Caco-2 (cell line): ENCODE results near the gene TEPSIN. TPM values are rescaled to one million over a fixed set of nuclear protein-coding genes. Genes with fewer than 3 reads are reported as not detected.

Source experiments
- BruUV-seq: library from RNA; stranded (reverse); fragments of 400-500 nt; replicated peaks from 2 replicates; lab custom pipeline; 2021; lab: Mats Ljungman, UMichigan
- CTCF ChIA-PET: fragments of 300-600 bp; sonication (Branson Sonifier 250); formaldehyde crosslinking; loops from one replicate; lab custom pipeline; 2022; ENCODE audit warnings: antibody characterized with exemption; lab: Charles Lee
- POLR2A ChIA-PET: fragments of 300-600 bp; sonication (Branson Sonifier 250); formaldehyde crosslinking; loops from one replicate; lab custom pipeline; 2022; ENCODE audit warnings: antibody characterized with exemption; lab: Charles Lee
- DNase-seq, 2 experiments: peaks; one replicate each; pipeline versions ENCODE4 v3.0.0 to v3.0.0-alpha.2; 2020 to 2022
- H3K27me3 ChIP-seq: replicated peaks from 2 replicates; pipeline ENCODE4 v1.6.0; 2011; ENCODE audit warnings: low read length; ENCODE audit not compliant: control insufficient read depth, insufficient read depth
- H3K36me3 ChIP-seq: 2 replicates; pipeline ENCODE4 v1.5.1; 2011; ENCODE audit warnings: low read length; ENCODE audit not compliant: control insufficient read depth, insufficient read depth
- H3K4me1 ChIP-seq: fragments of 250-450 bp; sonication (Bioruptor Pico); 2 replicates; pipeline ENCODE4 v1.5.1; 2020; ENCODE audit warnings: mild to moderate bottlenecking
- H3K4me3 ChIP-seq: 2 replicates; pipeline ENCODE4 v1.5.1; 2011; ENCODE audit warnings: low read depth, mild to moderate bottlenecking, control low read depth, low read length
- H3K9me3 ChIP-seq: fragments of 250-450 bp; sonication (Bioruptor Pico); 2 replicates; pipeline ENCODE4 v1.5.1; 2020; ENCODE audit warnings: mild to moderate bottlenecking, moderate library complexity
- H3K27ac Mint-ChIP-seq: one replicate; pipeline ENCODE4 v1.8.0; 2022; ENCODE audit warnings: mixed read lengths; ENCODE audit not compliant: unreplicated experiment
- H3K27me3 Mint-ChIP-seq: one replicate; pipeline ENCODE4 v1.8.0; 2022; ENCODE audit warnings: mixed read lengths; ENCODE audit not compliant: insufficient read depth, unreplicated experiment
- H3K36me3 Mint-ChIP-seq: one replicate; pipeline ENCODE4 v1.8.0; 2022; ENCODE audit warnings: mild to moderate bottlenecking, mixed read lengths; ENCODE audit not compliant: insufficient read depth, unreplicated experiment
- H3K4me1 Mint-ChIP-seq: one replicate; pipeline ENCODE4 v1.8.0; 2022; ENCODE audit warnings: low read depth, mixed read lengths; ENCODE audit not compliant: unreplicated experiment
- H3K4me3 Mint-ChIP-seq: one replicate; pipeline ENCODE4 v1.8.0; 2022; ENCODE audit warnings: mild to moderate bottlenecking, moderate library complexity, mixed read lengths; ENCODE audit not compliant: unreplicated experiment
- H3K9me3 Mint-ChIP-seq: one replicate; pipeline ENCODE4 v1.8.0; 2022; ENCODE audit warnings: mixed read lengths; ENCODE audit not compliant: unreplicated experiment
- intact Hi-C: fragments of 100-400 bp; cut with micrococcal nuclease; formaldehyde crosslinking; loops from one replicate; pipeline ENCODE4 v1.10.0; 2022; ENCODE audit not compliant: unreplicated experiment
- total RNA-seq: library from RNA; stranded (reverse); gene quantifications from 2 replicates; pipeline ENCODE4 v1.2.3, GENCODE V29; 2022
- TF ChIP-seq, protein P1 (sequence below), 2 experiments: fragments of 200-600 bp in 1 of 2; IDR thresholded peaks; 1 replicate in 1 of 2; 2 replicates in 1 of 2; pipeline versions ENCODE4 v1.5.1 to v1.8.0; 2011 to 2022; ENCODE audit warnings: antibody characterized with exemption in 1 of 2, control low read depth in 1 of 2, inconsistent platforms in 1 of 2, low read depth in 1 of 2, low read length in 1 of 2, mild to moderate bottlenecking in 1 of 2, moderate library complexity in 1 of 2; ENCODE audit not compliant: insufficient read depth in 1 of 2, severe bottlenecking in 1 of 2, unreplicated experiment in 1 of 2

Gene TEPSIN
- total RNA-seq, 1 experiment from 2014 or later, result 40.3 TPM

DNA sequence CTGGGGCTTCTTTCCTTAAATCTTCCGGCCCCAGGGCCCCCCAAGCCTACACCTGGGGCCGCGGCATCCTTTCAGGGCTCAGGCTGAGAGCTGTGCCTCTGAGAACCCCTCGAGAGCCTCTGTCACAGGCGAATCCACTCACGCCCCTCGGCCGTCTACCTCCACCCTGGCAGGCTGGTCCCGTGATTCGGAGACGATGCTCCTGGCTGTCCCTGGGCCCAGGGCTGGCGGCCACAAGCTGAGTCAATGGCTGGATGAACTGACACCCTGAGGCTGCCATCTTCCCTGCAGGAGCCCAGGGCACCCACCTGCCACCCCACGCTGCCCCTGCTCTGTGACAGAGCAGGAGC is 4.4 kb downstream of the TEPSIN start:
- peaks cover 31% of the 10 kb centered on the region for H3K4me1 ChIP-seq
- H3K4me1 Mint-ChIP-seq, result peaks cover 13% of the 10 kb centered on the region
- no peaks in the 10 kb centered on the region for H3K9me3 ChIP-seq
- H3K9me3 Mint-ChIP-seq, result no peaks in the 10 kb centered on the region
- H3K27me3 Mint-ChIP-seq, result no peaks in the 10 kb centered on the region
- peak overlapping the region; percentile 17 for H3K4me3 Mint-ChIP-seq
- DNase-seq, result no peak
- no peak overlapping the region for H3K4me3 ChIP-seq
- peaks cover 5% of the 10 kb centered on the region for H3K36me3 ChIP-seq
- TF ChIP-seq, protein P1, sequence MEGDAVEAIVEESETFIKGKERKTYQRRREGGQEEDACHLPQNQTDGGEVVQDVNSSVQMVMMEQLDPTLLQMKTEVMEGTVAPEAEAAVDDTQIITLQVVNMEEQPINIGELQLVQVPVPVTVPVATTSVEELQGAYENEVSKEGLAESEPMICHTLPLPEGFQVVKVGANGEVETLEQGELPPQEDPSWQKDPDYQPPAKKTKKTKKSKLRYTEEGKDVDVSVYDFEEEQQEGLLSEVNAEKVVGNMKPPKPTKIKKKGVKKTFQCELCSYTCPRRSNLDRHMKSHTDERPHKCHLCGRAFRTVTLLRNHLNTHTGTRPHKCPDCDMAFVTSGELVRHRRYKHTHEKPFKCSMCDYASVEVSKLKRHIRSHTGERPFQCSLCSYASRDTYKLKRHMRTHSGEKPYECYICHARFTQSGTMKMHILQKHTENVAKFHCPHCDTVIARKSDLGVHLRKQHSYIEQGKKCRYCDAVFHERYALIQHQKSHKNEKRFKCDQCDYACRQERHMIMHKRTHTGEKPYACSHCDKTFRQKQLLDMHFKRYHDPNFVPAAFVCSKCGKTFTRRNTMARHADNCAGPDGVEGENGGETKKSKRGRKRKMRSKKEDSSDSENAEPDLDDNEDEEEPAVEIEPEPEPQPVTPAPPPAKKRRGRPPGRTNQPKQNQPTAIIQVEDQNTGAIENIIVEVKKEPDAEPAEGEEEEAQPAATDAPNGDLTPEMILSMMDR (IDR thresholded peaks at IDR 0.05; ENCODE audit: insufficient read depth in 1 of 2, low read depth in 1 of 2, low read length in 1 of 2, severe bottlenecking in 1 of 2, unreplicated experiment in 1 of 2), result no peak
- intact Hi-C loops, result no loop called here
- peak overlapping the region; percentile 5 for H3K27ac Mint-ChIP-seq
- POLR2A ChIA-PET, result interaction anchor here (0.6 to 1.3 kb wide), 3 partner anchors 8 to 398 kb away, joined by 3 to 8 read pairs (median 5); partner anchors contain the start of gene CEP131
- H3K36me3 Mint-ChIP-seq, result peaks cover 36% of the 10 kb centered on the region
- no TSS peak for BruUV-seq
- CTCF ChIA-PET, result interaction anchor here (0.7 to 1.2 kb wide), 2 partner anchors 12 to 92 kb away, joined by 3 to 4 read pairs; partner anchors contain the start of gene CEP131
- no peaks in the 10 kb centered on the region for H3K27me3 ChIP-seq

DNA sequence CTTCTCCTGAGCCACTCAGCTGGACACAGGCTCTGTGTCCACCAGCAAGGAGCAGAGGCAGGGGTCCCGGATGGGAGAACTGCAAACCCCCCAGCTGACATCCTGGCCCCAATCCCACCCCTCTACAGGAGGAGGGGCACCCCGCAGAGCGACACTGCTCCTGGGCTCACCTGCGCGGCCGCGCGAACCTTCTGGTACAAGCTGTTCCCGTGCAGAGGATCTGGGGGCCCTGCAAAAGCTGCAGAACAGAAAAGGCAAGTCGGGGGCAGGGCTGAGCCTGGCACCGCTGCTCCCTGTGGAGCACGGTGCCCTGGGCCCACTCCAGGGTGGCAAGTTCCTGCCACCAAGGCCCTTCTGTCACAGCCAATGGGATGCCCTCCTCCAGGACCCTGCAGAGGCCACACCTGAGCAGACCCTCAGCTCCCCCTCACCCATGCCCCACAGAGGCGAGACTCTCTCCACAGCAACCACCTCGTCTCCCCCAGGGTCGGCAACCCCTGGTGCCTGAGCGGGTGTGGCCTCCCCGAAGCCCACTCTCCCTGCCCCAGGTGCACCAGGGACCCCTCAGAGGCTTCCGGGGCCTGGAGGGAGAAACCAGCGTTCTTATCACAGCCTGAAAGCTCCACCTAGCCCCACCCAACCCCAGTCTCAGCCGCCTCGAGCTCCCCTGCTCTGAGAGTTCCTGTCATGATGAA is 4.9 kb downstream of the TEPSIN start:
- Mint-ChIP-seq H3K27me3 (no peaks in the 10 kb centered on the region), H3K27ac (peak overlapping the region; percentile 5), H3K9me3 (no peaks in the 10 kb centered on the region), H3K4me3 (peak overlapping the region; percentile 17), H3K36me3 (peaks cover 32% of the 10 kb centered on the region), H3K4me1 (peaks cover 13% of the 10 kb centered on the region)
- BruUV-seq, result no TSS peak
- ChIA-PET POLR2A (no interaction called here), CTCF (interaction anchor here (0.8 kb wide), 1 partner anchor 11 kb away, joined by 3 read pairs; the partner anchor contains the start of gene CEP131)
- DNase-seq, result no peak
- intact Hi-C loops, result no loop called here
- Histone ChIP-seq H3K36me3 (peaks cover 5% of the 10 kb centered on the region), H3K4me3 (no peak overlapping the region), H3K9me3 (no peaks in the 10 kb centered on the region), H3K27me3 (no peaks in the 10 kb centered on the region), H3K4me1 (peaks cover 31% of the 10 kb centered on the region)
- TF ChIP-seq, protein P1 (IDR thresholded peaks at IDR 0.05; ENCODE audit: insufficient read depth in 1 of 2, low read depth in 1 of 2, low read length in 1 of 2, severe bottlenecking in 1 of 2, unreplicated experiment in 1 of 2), result no peak

DNA sequence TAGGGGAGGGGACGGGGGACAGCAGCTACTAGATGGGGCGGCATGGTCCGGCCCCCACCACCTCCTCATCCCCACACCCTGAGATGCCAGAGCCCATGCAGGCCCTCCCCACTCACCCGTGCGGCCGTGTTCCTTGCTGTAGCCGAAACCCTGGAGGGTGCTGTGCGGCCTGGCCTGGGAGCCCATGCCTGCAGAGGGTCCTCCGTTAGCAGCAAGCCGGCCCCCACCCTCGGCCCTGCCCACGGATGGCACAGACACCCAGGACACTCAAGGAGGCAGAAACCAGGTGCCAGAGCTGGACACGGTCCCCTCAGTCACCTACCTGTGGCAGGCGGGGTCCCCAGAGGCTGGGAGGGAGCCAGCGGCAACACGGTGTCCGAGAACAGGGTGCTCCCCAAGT is 5.5 kb downstream of the TEPSIN start:
- ChIA-PET CTCF (no interaction called here), POLR2A (no interaction called here)
- Histone ChIP-seq H3K4me1 (peaks cover 31% of the 10 kb centered on the region), H3K36me3 (peaks cover 5% of the 10 kb centered on the region), H3K27me3 (no peaks in the 10 kb centered on the region), H3K4me3 (no peak overlapping the region), H3K9me3 (no peaks in the 10 kb centered on the region)
- BruUV-seq, result no TSS peak
- TF ChIP-seq, protein P1 (IDR thresholded peaks at IDR 0.05; ENCODE audit: insufficient read depth in 1 of 2, low read depth in 1 of 2, low read length in 1 of 2, severe bottlenecking in 1 of 2, unreplicated experiment in 1 of 2), result no peak
- DNase-seq, result no peak
- H3K4me3 Mint-ChIP-seq, result no peak overlapping the region
- no peaks in the 10 kb centered on the region for H3K9me3 Mint-ChIP-seq
- H3K4me1 Mint-ChIP-seq, result peaks cover 13% of the 10 kb centered on the region
- H3K36me3 Mint-ChIP-seq, result peaks cover 30% of the 10 kb centered on the region
- no peaks in the 10 kb centered on the region for H3K27me3 Mint-ChIP-seq
- no peak overlapping the region for H3K27ac Mint-ChIP-seq
- intact Hi-C loops, result no loop called here
